Loucy (cell line): ENCODE results near the gene ADAMTS16.

Experiments
- H2AFZ ChIP-seq: fragments of 200-600 bp; sonication (generic); 2 replicates; pipeline ENCODE4 v1.6.0; 2016; ENCODE audit warnings: antibody characterized with exemption, mild to moderate bottlenecking, low read length, moderate library complexity
- H3F3A ChIP-seq: fragments of 200-600 bp; 2 replicates; pipeline ENCODE4 v1.6.0; 2016; ENCODE audit warnings: antibody characterized with exemption, low read depth, mild to moderate bottlenecking
- H3K27me3 ChIP-seq: fragments of 200-600 bp; sonication (generic); 2 replicates; pipeline ENCODE4 v1.6.1; 2014; ENCODE audit warnings: low read length, mild to moderate bottlenecking; ENCODE audit not compliant: insufficient read depth, poor library complexity, severe bottlenecking
- H3K36me3 ChIP-seq: fragments of 200-600 bp; sonication (generic); 2 replicates; pipeline ENCODE4 v1.6.1; 2016; ENCODE audit warnings: low read length; ENCODE audit not compliant: insufficient read depth
- H3K4me1 ChIP-seq: fragments of 200-600 bp; sonication (generic); 2 replicates; pipeline ENCODE4 v1.5.1; 2014; ENCODE audit warnings: low read length, mild to moderate bottlenecking; ENCODE audit not compliant: insufficient read depth, poor library complexity, severe bottlenecking
- H3K4me2 ChIP-seq: fragments of 200-600 bp; sonication (generic); 2 replicates; pipeline ENCODE4 v1.6.0; 2014; ENCODE audit warnings: antibody characterized with exemption, low read length, low read depth, mild to moderate bottlenecking; ENCODE audit not compliant: poor library complexity, severe bottlenecking
- H3K4me3 ChIP-seq: fragments of 200-600 bp; sonication (generic); 2 replicates; pipeline ENCODE4 v1.5.1; 2014; ENCODE audit warnings: low read length, mild to moderate bottlenecking, mixed read lengths; ENCODE audit not compliant: poor library complexity, severe bottlenecking
- H3K79me2 ChIP-seq: fragments of 200-600 bp; sonication (generic); 2 replicates; pipeline ENCODE4 v1.6.1; 2014; ENCODE audit warnings: low read length; ENCODE audit not compliant: insufficient read depth
- H3K9ac ChIP-seq: fragments of 200-600 bp; sonication (generic); 2 replicates; pipeline ENCODE4 v1.6.0; 2014; ENCODE audit warnings: mild to moderate bottlenecking, low read depth, low read length, moderate library complexity; ENCODE audit not compliant: poor library complexity, severe bottlenecking
- H3K9me2 ChIP-seq: fragments of 200-600 bp; sonication (generic); replicated peaks from 2 replicates; pipeline ENCODE4 v1.6.1; 2016; ENCODE audit warnings: low read depth, low read length, mixed read lengths
- H3K9me3 ChIP-seq: fragments of 200-600 bp; sonication (generic); 2 replicates; pipeline ENCODE4 v1.6.1; 2014; ENCODE audit warnings: mild to moderate bottlenecking, antibody characterized with exemption, low read length, low read depth; ENCODE audit not compliant: insufficient read depth
- H4K20me1 ChIP-seq: fragments of 200-600 bp; sonication (generic); 2 replicates; pipeline ENCODE4 v1.6.0; 2014; ENCODE audit warnings: antibody characterized with exemption, low read length, mild to moderate bottlenecking; ENCODE audit not compliant: insufficient read depth, poor library complexity, severe bottlenecking
- EZH2phosphoT487 ChIP-seq: fragments of 200-600 bp; IDR thresholded peaks from 2 replicates; pipeline ENCODE4 v1.6.1; 2018; ENCODE audit warnings: antibody characterized with exemption, mild to moderate bottlenecking, moderate library complexity, borderline replicate concordance
- TF ChIP-seq, protein P1 (sequence below): fragments of 200-600 bp; sonication (generic); conservative IDR thresholded peaks from 2 replicates; pipeline ENCODE4 v1.5.1; 2014; ENCODE audit warnings: mild to moderate bottlenecking, antibody characterized with exemption, low read length

The ADAMTS16 gene

DNA sequence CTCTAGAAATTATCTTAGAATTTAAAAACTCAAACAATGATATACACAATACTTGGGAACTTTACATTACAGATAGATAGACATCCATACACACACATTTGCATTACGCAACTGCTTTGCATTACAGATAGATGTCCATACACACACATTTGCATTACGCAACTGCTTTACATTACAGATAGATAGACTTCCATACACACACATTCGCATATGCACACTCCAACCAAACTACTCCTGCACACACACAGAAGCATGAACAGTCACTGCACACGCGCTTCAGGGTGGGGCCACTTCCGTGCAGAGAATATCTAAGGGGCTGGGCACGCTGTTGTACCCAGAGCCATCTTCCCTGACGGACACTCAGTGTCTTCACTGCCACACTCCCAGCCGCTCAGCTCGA lies 7.9 kb upstream of the ADAMTS16 start:
- Histone ChIP-seq H3K9ac (no peak overlapping the region), H3K4me2 (no peak overlapping the region), H3K27me3 (no peaks in the 10 kb centered on the region), H2AFZ (no peak overlapping the region), H3K4me1 (no peaks in the 10 kb centered on the region), H3K9me3 (no peaks in the 10 kb centered on the region), H3K36me3 (no peaks in the 10 kb centered on the region), H4K20me1 (no peaks in the 10 kb centered on the region), H3K4me3 (no peak overlapping the region), H3K79me2 (no peaks in the 10 kb centered on the region), H3F3A (no peaks in the 10 kb centered on the region), H3K9me2 (no peaks in the 10 kb centered on the region)
- TF ChIP-seq, protein P1, sequence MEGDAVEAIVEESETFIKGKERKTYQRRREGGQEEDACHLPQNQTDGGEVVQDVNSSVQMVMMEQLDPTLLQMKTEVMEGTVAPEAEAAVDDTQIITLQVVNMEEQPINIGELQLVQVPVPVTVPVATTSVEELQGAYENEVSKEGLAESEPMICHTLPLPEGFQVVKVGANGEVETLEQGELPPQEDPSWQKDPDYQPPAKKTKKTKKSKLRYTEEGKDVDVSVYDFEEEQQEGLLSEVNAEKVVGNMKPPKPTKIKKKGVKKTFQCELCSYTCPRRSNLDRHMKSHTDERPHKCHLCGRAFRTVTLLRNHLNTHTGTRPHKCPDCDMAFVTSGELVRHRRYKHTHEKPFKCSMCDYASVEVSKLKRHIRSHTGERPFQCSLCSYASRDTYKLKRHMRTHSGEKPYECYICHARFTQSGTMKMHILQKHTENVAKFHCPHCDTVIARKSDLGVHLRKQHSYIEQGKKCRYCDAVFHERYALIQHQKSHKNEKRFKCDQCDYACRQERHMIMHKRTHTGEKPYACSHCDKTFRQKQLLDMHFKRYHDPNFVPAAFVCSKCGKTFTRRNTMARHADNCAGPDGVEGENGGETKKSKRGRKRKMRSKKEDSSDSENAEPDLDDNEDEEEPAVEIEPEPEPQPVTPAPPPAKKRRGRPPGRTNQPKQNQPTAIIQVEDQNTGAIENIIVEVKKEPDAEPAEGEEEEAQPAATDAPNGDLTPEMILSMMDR = no peak
- no peak for TF ChIP-seq EZH2phosphoT487

DNA sequence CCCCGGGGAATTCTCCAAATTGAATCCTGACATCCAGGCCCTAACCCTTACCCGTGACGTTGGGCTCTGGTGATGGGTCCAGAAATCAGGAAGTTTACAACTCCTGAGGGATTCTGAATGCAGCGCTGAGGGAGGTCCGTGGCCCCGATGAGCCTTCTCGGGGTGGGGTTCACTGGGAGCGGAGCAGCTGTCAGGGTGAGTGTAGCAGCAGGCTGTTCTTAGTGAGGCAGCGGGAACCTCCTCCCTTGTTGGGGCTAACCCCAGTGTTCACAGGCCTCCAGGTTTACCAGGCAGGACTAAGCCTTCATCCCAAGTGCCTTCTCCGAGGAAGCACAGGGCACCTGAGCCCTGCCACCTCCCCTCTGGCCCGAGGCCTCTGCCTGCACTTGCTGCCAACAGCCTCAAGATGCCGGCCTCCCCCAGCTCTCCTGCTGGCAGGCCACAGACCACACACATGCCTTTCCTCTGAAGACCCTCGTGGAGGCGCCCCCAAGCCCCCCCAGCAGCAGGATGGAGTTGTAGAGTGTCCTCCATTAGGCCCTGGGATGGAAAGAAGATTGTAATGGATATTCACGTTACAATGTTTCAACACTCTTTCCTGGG lies 7.3 kb upstream of the ADAMTS16 start:
- Histone ChIP-seq H4K20me1 (no peaks in the 10 kb centered on the region), H3K4me3 (no peak overlapping the region), H3K27me3 (no peaks in the 10 kb centered on the region), H3K4me1 (no peaks in the 10 kb centered on the region), H3F3A (no peaks in the 10 kb centered on the region), H3K36me3 (no peaks in the 10 kb centered on the region), H3K9ac (no peak overlapping the region), H3K9me2 (no peaks in the 10 kb centered on the region), H2AFZ (no peak overlapping the region), H3K79me2 (no peaks in the 10 kb centered on the region), H3K9me3 (no peaks in the 10 kb centered on the region), H3K4me2 (no peak overlapping the region)
- TF ChIP-seq, protein P1 = no peak
- TF ChIP-seq EZH2phosphoT487 = no peak

DNA sequence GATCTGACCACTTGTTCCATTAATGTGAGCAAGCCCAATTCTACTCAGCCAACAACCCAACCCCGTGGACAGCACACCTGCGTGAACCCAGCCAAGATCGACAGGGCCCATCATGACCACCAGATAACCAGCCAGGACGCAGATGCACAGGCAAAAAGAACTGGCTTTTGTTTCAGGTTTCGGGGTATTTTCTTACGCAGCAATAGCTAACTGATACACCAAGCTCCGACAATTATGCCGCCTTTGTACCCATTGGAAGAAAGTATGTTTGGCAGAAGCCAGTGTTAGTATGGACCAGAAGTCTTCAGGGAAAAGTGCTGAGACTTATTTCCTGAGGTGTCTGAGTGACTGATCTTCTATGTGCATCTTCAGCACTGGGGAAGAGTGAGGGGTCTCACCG lies 6.0 kb upstream of the ADAMTS16 start:
- H3K4me1 ChIP-seq = no peaks in the 10 kb centered on the region
- H2AFZ ChIP-seq = no peak overlapping the region
- H3K4me3 ChIP-seq = no peak overlapping the region

More for the DNA sequence above, 6.0 kb upstream of the ADAMTS16 start:
- TF ChIP-seq EZH2phosphoT487 = no peak
- Histone ChIP-seq H3K9me2 (no peaks in the 10 kb centered on the region), H3K9ac (no peak overlapping the region), H3F3A (no peaks in the 10 kb centered on the region), H3K36me3 (no peaks in the 10 kb centered on the region), H3K79me2 (no peaks in the 10 kb centered on the region), H3K27me3 (no peaks in the 10 kb centered on the region), H4K20me1 (no peaks in the 10 kb centered on the region), H3K4me2 (no peak overlapping the region), H3K9me3 (no peaks in the 10 kb centered on the region)
